Activated CD8-positive, alpha-beta memory T cell treated with anti-CD3 and anti-CD28 coated beads, Interleukin-2, amount 50 U/mL, for 48 hours (primary cell): ENCODE results near the gene RPL28.
"Not testable (repeated sequence)": the region's sequence is repeated elsewhere in the genome, so short reads cannot be mapped to it uniquely, and the experiment has no call there.

Experiments
- DNase-seq: peaks from one replicate; pipeline ENCODE4 v3.0.0-alpha.2; 2020

RPL28 gene

GRCh38 chr19:55398200-55398925 is 12.6 kb downstream of the RPL28 start:
- DNase-seq: no peak

DNA sequence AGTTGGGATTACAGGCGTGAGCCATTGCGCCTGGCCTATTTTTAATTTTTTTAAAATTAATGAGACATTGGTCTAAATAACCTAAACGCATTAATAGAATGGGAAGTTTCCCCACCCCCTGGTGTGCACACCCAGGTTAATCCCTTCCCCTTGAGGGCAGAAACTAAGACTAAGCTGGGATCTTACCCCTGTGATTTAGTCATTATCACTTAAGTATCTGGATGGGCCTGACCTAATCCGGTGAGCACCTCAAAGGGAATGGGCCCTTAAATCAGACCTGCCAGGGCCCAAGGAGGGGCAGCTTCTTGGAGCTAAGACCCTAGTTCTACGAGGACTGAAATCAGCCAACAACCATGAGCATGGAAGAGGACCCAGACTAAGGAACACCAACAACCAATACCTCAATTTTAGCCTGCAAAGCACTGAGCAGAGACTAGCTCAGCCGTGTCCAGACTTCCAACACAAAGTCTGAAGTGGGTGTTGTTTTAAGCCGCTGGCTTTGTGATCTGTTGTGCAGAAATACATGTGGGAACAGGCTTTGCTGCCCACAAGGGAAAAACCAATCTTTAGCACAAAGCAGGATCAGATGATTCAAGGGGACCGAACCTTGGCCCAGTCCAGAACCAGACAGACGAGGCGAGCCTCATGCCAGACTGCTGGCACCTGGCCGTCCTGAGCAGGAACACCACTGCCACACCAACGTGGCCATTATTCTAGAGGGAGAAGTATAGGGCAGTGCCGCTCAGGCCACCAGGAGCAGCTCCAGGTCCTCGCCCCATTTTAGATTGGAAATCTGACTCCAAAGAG is 14.8 kb downstream of the RPL28 start:
- DNase-seq: no peak

GRCh38 chr19:55401390-55401789 is 15.7 kb downstream of the RPL28 start:
- not testable (repeated sequence) for DNase-seq

DNA sequence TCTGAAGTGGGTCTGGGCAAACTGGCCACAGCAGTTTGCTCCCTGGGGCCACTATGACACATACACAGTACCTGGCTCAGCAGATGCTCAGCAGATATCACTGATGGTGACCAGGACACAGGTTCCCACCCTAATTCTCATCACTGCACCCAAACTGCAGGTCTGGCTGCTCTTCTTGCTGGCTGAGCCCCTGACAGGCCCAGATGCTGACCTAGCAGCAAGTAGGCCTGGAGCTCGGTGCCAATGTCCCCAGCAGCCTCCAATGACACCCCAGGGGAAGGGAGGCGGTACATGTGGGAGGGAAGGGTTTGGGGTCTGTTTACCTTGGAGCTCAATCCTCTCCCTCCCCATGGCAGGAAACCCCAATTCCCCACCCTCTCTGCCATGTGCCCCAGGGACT is 16.8 kb downstream of the RPL28 start:
- no peak for DNase-seq

DNA sequence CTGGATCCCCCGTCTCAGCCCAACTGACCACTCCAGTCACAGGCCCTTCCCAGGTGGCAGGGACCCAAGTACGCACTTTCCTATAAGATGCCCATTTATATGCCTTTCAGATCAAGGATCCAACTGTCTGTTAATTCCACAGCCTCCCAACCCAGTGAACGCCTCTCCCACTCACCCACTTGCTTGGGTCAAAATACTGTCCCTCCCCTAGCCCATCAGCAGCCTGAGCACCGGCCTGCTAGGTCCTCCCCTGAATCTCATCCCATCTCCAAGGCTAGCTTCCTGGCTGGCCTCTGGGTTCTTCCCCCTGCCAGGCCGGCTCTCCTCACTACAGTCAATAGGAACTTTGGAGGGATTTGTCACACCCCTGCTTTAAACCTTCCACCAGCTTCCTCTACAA is 19.9 kb downstream of the RPL28 start:
- DNase-seq: no peak

DNA sequence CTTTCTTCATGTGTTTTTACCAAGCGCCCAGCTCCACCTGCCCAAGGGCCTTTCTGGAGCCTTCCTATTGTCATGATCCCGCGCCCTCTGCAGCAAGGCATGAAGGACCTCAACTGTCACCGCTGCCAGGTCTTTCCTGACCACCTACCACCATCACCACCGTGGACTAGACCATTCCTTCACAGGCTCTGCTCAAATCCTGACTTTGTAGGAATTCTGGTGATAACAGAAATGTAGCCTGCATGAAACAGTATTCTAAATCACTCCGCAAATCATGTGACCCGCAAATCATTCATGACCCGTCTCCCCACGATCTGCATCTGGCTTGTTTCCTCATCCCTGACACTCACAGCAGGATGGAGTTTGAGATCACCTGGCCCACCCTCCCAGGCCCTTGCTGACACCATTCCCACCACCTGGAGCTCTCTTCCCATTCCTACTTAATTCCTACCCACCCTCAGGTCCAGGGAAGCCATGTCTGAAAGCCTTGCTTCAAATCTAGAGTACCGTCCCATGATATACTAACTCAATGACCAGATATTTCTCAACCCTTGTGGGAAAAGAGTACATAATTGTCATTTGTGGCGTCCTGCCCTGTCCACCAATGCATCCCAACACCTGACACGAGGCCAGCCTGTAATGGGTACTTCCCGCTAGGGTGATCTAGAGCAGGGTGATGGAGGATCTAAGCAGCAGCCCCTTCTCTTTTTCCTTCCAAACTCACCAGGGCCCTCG is 20.5 kb downstream of the RPL28 start:
- no peak for DNase-seq

DNA sequence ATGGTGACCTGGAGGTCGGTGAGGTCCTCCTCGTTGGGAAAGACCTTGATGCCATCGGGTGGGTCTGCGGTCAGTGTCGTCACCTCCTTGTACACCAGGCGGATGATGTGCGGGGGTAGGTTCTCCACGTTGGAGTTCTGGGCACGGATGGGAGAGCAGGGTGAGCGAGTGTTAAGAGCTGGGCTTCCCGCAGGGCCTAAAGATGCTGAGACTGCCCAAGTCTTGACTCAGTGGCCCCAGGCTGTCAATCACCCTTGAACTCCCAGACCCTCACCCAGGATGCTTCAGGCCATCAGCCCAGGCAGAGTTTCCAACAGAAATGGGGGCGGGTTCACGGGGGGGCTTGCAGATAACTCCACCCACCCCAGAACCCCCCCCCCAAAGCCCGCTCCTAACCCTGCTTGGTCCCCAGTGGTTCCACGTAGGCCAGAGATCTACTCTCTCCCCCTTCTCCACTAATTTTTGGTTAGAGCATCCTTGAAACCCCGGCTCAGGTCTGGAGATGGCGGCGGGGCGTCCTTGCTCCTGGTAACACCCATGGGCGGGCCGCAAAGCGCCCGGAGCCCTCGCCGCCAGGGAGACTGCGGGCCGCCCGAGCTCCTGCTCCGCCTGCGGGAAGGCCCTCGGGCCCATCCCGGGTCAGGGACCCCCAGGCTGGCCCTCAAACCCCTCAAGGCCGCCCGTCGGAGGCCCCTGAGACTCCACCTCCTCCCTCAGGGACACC is 21.3 kb downstream of the RPL28 start:
- peak; percentile 76 for DNase-seq

DNA sequence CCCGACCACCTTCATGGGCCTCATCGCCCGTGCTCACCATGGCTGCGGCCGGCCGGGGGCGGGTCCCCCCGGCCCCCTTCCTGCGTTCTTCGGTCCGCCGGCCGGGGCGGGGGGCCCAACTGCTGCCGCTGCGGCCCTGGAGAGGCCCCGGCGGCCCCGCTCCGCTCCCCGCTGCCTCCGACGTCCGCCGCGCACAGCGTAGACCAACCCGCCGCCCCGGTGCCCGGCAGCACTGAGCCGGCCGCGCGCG is 21.7 kb downstream of the RPL28 start, which contains the start of gene UBE2S:
Gene UBE2S (minus strand): TSS at position 239 of the 250 bp plus-strand sequence. CDS start 199 bp downstream, at position 40.
- DNase-seq: not testable (repeated sequence)

DNA sequence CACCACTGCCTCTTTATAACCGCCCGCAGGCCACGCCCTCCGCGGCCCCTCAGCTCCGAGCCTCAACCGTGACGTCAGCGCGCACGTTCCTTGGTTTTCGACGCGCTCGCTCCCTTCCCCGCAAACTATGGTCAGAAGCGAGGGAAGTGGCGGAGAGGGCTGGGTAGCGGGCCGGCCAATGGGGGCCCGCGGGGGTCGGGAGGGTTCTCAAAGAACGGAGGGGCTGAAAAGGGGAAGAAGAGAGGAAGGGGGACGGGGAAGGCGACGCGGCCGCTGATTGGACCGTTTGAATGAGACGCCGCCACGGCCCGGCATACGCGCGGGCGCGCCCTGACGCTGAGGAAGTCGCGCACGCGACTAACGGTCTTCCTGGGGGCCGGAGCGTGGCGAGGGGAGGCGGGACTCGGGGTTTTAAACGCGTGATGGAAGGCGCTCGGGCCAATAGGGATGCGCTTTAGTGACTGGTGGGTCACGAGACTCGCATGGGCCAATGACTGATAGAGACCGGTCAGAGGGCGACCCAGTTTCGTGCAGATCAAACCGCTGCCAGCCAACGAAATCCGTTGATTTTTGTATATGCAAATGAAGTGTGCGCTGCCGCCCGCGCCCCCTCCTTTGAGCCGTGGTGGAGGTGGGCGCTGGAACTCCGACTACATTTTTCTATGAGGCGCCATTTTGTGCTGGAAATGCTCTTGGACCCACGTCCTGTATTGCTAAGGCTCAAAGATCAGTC is 22.2 kb downstream of the RPL28 start:
- peak; percentile 99 for DNase-seq

GRCh38 chr19:55408533-55408872 is 22.8 kb downstream of the RPL28 start:
- DNase-seq: no peak

DNA sequence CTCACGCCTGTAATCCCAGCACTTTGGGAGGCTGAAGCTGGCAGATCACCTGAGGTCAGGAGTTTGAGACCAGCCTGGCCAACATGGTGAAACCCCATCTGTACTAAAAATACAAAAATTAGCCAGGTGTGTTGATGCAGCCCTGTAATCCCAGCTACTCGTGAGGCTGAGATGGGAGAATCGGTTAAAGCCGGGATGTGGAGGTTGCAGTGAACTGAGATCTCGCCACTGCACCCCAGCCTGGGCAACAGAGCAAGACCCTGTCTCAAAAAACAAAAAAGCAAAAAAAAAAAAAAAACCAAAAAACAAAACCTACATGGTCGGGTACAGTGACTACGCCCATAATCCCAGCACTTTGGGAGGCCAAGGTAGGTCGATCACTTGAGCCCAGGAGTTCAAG is 23.4 kb downstream of the RPL28 start:
- not testable (repeated sequence) for DNase-seq

GRCh38 chr19:55410168-55410567 is 24.4 kb downstream of the RPL28 start:
- DNase-seq: no peak

DNA sequence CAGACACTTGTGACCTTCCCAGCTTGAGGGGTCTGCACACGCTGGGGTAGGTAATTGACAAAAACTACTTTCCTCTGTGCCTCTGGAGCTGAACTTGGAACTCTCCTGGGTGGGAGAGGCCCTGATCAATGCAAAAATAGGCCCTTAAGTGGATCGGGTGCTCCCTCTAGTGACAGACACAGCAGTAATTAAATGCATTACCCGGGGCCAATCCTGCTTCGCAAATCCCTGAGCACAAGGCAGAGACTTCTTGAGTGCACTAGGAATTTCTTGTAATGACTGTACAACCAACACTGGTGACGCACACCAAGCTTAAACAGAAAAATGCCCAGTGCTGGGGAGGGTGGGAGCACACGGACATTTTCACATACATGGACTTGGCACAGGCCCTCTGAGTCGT is 32.5 kb downstream of the RPL28 start:
- DNase-seq: no peak

DNA sequence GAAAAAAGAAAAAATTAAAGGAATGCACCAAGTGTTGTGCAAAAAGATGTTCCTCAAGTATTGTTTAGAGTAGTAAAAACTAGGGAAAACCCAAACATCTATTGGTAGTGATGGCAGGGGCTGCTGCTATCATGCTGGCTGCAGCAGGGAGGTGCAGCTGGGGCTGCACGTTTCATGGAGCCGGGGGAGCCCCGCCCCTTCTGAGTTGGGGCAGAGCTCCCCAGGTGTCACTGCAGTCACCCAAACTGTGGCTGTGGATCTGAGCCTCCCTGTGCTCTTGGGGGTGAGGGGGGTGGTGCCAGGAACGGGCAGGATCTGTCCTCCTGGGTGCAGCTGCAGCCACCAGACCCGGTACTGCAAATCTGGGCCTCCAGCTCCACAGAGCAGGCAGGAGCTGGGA is 33.4 kb downstream of the RPL28 start:
- DNase-seq: no peak

- DNase-seq: no peak
These were observed 34.0 kb downstream of the RPL28 start for GRCh38 chr19:55419624-55420236.

GRCh38 chr19:55421281-55421680 is 35.5 kb downstream of the RPL28 start:
- DNase-seq: not testable (repeated sequence)

DNA sequence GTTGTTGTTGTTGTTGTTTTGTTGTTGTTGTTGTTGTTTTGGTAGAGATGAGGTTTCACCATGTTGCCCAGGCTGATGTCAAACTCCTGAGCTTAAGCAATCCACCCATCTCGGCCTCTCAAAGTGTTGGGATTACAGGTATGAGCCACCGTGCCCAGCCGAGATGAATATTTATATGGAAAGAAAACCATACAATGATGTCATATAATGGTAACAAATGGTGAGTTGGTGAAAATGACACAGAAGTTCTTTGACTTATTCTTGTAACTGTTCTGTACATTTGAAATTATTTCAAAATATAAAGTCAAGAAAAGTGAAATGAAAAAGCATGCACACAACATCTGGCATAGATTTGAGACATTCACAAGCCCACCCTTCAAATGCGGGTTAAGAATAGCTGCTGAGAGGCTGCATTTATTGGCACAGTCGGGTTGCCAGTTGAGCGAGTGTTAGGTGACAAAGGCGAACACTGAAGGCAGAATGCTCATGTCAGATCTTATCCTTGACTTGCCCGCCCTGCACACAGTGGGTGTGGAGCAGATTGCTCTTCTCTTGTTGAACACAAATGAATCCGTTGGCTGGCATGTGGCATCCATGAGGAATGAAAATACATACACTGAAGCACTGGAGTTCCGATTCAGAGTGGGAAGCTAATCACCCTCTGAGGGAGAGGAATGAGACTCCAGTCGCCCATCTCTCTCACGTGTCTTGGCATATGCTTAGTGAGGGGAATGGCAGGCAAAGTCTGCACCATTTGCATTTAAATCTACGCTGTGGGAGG is 37.7 kb downstream of the RPL28 start:
- DNase-seq: no peak

DNA sequence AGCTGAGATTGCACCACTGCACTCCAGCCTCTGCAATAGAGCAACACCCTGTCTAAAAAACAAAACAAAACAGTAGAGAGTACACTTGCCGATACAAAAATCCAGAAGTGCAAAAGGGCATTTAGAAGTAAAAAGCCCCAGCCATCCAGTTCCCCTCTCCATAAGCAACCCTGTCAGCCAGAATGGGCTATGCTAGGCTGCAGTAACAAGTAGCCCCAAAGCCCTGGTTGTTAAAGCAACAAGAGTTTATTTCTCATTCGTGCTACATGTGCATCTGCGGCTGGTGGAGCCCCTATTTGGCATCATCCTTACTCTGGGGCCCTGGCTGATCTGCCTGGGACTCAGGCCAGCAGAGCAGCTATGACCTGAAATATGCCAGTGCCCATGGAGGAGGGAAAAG is 38.8 kb downstream of the RPL28 start:
- no peak for DNase-seq

GRCh38 chr19:55426042-55426441 is 40.3 kb downstream of the RPL28 start:
- no peak for DNase-seq

DNA sequence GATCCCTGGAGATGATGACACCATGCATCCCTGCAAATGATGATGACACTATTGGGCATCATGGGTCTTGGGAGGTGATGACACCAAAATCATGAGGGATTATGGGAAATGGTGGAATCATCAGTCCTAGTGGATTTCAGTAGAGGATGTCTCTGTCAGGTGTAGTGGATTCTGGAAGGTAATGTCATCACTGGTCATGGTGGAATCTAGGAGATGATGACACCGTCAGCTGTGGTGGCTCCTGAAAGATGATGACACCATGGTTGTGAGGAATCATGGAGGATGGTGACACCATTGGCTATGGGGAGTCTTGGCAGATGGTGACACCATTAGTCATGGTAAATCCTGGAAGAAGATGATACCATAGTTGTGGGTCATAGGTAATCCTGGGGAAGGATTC is 45.5 kb downstream of the RPL28 start:
- no peak for DNase-seq

GRCh38 chr19:55432241-55432959 is 46.7 kb downstream of the RPL28 start:
- no peak for DNase-seq
